ENCODE measurements around the gene FECH.

- TF ChIP-seq CTCF (conservative IDR thresholded peaks at IDR 0.05) (no peak), EZH2 (IDR thresholded peaks at IDR 0.05; ENCODE audit: low read depth) (no peak)
These were observed 66.7 kb downstream of the FECH start for GRCh38 chr18:57519668-57520424.

Measured in PC-9 (cell line).